ENCODE data around the gene CCDC112.

CCDC112 gene

GRCh38 chr5:115336201-115336720, 39.8 kb upstream of the CCDC112 start:
- no CpG with 5 or more reads among the region's 1 CpG for WGBS
- no peak overlapping the region for H3K4me2 ChIP-seq (ENCODE audit: low read length, poor library complexity, severe bottlenecking)

GRCh38 chr5:115335301-115335700, 38.8 kb upstream of the CCDC112 start:
- Histone ChIP-seq H3K9ac (ENCODE audit: low read length) (no peak overlapping the region), H2AK5ac (ENCODE audit: low read length, severe bottlenecking) (no peak overlapping the region), H2BK5ac (ENCODE audit: low read depth, low read length, poor library complexity, severe bottlenecking) (no peak overlapping the region), H3K4me3 (ENCODE audit: insufficient read depth in 1 of 2, low read depth in 1 of 2, low read length in 2 of 2) (no peak overlapping the region), H3K4ac (ENCODE audit: low read depth in 1 of 2, low read length in 2 of 2) (no peak overlapping the region), H4K91ac (ENCODE audit: low read length) (no peak overlapping the region), H2BK12ac (ENCODE audit: low read length in 2 of 2) (no peak overlapping the region), H3K27ac (ENCODE audit: low read length, poor library complexity, severe bottlenecking) (no peak overlapping the region), H3K18ac (ENCODE audit: low read depth in 1 of 2, low read length in 2 of 2) (no peak overlapping the region), H3K14ac (ENCODE audit: low read length in 2 of 2) (no peak overlapping the region), H3K36me3 (ENCODE audit: control insufficient read depth in 1 of 2, insufficient read depth in 2 of 2, low read depth in 1 of 2, low read length in 2 of 2) (no peaks in the 10 kb centered on the region), H2BK15ac (ENCODE audit: low read depth, poor library complexity, severe bottlenecking) (no peak overlapping the region), H3K79me1 (replicated peaks; ENCODE audit: low read length, poor library complexity, severe bottlenecking) (no peaks in the 10 kb centered on the region), H3K4me2 (ENCODE audit: low read length, poor library complexity, severe bottlenecking) (no peak overlapping the region), H2BK120ac (ENCODE audit: low read depth, low read length) (no peak overlapping the region), H4K8ac (ENCODE audit: low read length) (no peak overlapping the region), H3K23ac (ENCODE audit: low read length in 2 of 2) (no peak overlapping the region), H3K4me1 (ENCODE audit: control insufficient read depth, insufficient read depth, low read depth, low read length) (peaks cover 1% of the 10 kb centered on the region), H3K9me3 (ENCODE audit: control insufficient read depth, low read length) (no peaks in the 10 kb centered on the region), H2AFZ (ENCODE audit: low read depth, low read length) (no peak overlapping the region), H3K27me3 (ENCODE audit: control insufficient read depth in 1 of 2, insufficient read depth in 1 of 2, low read length in 2 of 2) (no peaks in the 10 kb centered on the region)
- DNase-seq = no peak
- WGBS = 96% methylated on average over 2 of the region's 2 CpGs

More at GRCh38 chr5:115336201-115336720, 39.8 kb upstream of the CCDC112 start:
- Histone ChIP-seq H3K36me3 (ENCODE audit: control insufficient read depth in 1 of 2, insufficient read depth in 2 of 2, low read depth in 1 of 2, low read length in 2 of 2) (no peaks in the 10 kb centered on the region), H3K4me3 (ENCODE audit: insufficient read depth in 1 of 2, low read depth in 1 of 2, low read length in 2 of 2) (no peak overlapping the region), H4K91ac (ENCODE audit: low read length) (no peak overlapping the region), H3K9me3 (ENCODE audit: control insufficient read depth, low read length) (no peaks in the 10 kb centered on the region), H3K18ac (ENCODE audit: low read depth in 1 of 2, low read length in 2 of 2) (no peak overlapping the region), H3K4ac (ENCODE audit: low read depth in 1 of 2, low read length in 2 of 2) (no peak overlapping the region), H3K79me1 (replicated peaks; ENCODE audit: low read length, poor library complexity, severe bottlenecking) (no peaks in the 10 kb centered on the region), H3K14ac (ENCODE audit: low read length in 2 of 2) (no peak overlapping the region), H2AK5ac (ENCODE audit: low read length, severe bottlenecking) (no peak overlapping the region), H2BK12ac (ENCODE audit: low read length in 2 of 2) (no peak overlapping the region), H2BK120ac (ENCODE audit: low read depth, low read length) (no peak overlapping the region), H3K27me3 (ENCODE audit: control insufficient read depth in 1 of 2, insufficient read depth in 1 of 2, low read length in 2 of 2) (no peaks in the 10 kb centered on the region), H2BK15ac (ENCODE audit: low read depth, poor library complexity, severe bottlenecking) (no peak overlapping the region), H3K23ac (ENCODE audit: low read length in 2 of 2) (no peak overlapping the region), H4K8ac (ENCODE audit: low read length) (no peak overlapping the region), H3K9ac (ENCODE audit: low read length) (no peak overlapping the region), H2AFZ (ENCODE audit: low read depth, low read length) (no peak overlapping the region), H3K27ac (ENCODE audit: low read length, poor library complexity, severe bottlenecking) (no peak overlapping the region), H2BK5ac (ENCODE audit: low read depth, low read length, poor library complexity, severe bottlenecking) (no peak overlapping the region), H3K4me1 (ENCODE audit: control insufficient read depth, insufficient read depth, low read depth, low read length) (peaks cover 1% of the 10 kb centered on the region)
- no peak for DNase-seq

- WGBS = no CpG with 5 or more reads among the region's 1 CpG
- H2BK120ac ChIP-seq (ENCODE audit: low read depth, low read length) = no peak overlapping the region
- no peaks in the 10 kb centered on the region for H3K36me3 ChIP-seq (ENCODE audit: control insufficient read depth in 1 of 2, insufficient read depth in 2 of 2, low read depth in 1 of 2, low read length in 2 of 2)
- no peak overlapping the region for H3K4ac ChIP-seq (ENCODE audit: low read depth in 1 of 2, low read length in 2 of 2)
- no peak overlapping the region for H3K4me2 ChIP-seq (ENCODE audit: low read length, poor library complexity, severe bottlenecking)
- H2BK12ac ChIP-seq (ENCODE audit: low read length in 2 of 2) = no peak overlapping the region
- peaks cover 1% of the 10 kb centered on the region for H3K4me1 ChIP-seq (ENCODE audit: control insufficient read depth, insufficient read depth, low read depth, low read length)
- no peak overlapping the region for H3K9ac ChIP-seq (ENCODE audit: low read length)
- no peak overlapping the region for H3K23ac ChIP-seq (ENCODE audit: low read length in 2 of 2)
- H3K27me3 ChIP-seq (ENCODE audit: control insufficient read depth in 1 of 2, insufficient read depth in 1 of 2, low read length in 2 of 2) = no peaks in the 10 kb centered on the region
- no peaks in the 10 kb centered on the region for H3K9me3 ChIP-seq (ENCODE audit: control insufficient read depth, low read length)
- H2BK5ac ChIP-seq (ENCODE audit: low read depth, low read length, poor library complexity, severe bottlenecking) = no peak overlapping the region
- H3K27ac ChIP-seq (ENCODE audit: low read length, poor library complexity, severe bottlenecking) = no peak overlapping the region
- no peak overlapping the region for H3K14ac ChIP-seq (ENCODE audit: low read length in 2 of 2)
- no peak for DNase-seq
- no peaks in the 10 kb centered on the region for H3K79me1 ChIP-seq (replicated peaks; ENCODE audit: low read length, poor library complexity, severe bottlenecking)
- no peak overlapping the region for H2AFZ ChIP-seq (ENCODE audit: low read depth, low read length)
- H4K91ac ChIP-seq (ENCODE audit: low read length) = no peak overlapping the region
- no peak overlapping the region for H4K8ac ChIP-seq (ENCODE audit: low read length)
- H2AK5ac ChIP-seq (ENCODE audit: low read length, severe bottlenecking) = no peak overlapping the region
- no peak overlapping the region for H3K18ac ChIP-seq (ENCODE audit: low read depth in 1 of 2, low read length in 2 of 2)
- H3K4me3 ChIP-seq (ENCODE audit: insufficient read depth in 1 of 2, low read depth in 1 of 2, low read length in 2 of 2) = no peak overlapping the region
- H2BK15ac ChIP-seq (ENCODE audit: low read depth, poor library complexity, severe bottlenecking) = no peak overlapping the region
These were observed 36.7 kb upstream of the CCDC112 start for GRCh38 chr5:115333164-115333563.

- no peak overlapping the region for H3K23ac ChIP-seq (ENCODE audit: low read length in 2 of 2)
- no peak overlapping the region for H3K4me3 ChIP-seq (ENCODE audit: insufficient read depth in 1 of 2, low read depth in 1 of 2, low read length in 2 of 2)
- H3K79me1 ChIP-seq (replicated peaks; ENCODE audit: low read length, poor library complexity, severe bottlenecking) = no peaks in the 10 kb centered on the region
- H3K4ac ChIP-seq (ENCODE audit: low read depth in 1 of 2, low read length in 2 of 2) = no peak overlapping the region
- no peak overlapping the region for H4K91ac ChIP-seq (ENCODE audit: low read length)
- H3K36me3 ChIP-seq (ENCODE audit: control insufficient read depth in 1 of 2, insufficient read depth in 2 of 2, low read depth in 1 of 2, low read length in 2 of 2) = no peaks in the 10 kb centered on the region
- H2BK15ac ChIP-seq (ENCODE audit: low read depth, poor library complexity, severe bottlenecking) = no peak overlapping the region
- H2BK12ac ChIP-seq (ENCODE audit: low read length in 2 of 2) = no peak overlapping the region
- H3K4me2 ChIP-seq (ENCODE audit: low read length, poor library complexity, severe bottlenecking) = no peak overlapping the region
- H3K9ac ChIP-seq (ENCODE audit: low read length) = no peak overlapping the region
- DNase-seq = no peak
- H3K9me3 ChIP-seq (ENCODE audit: control insufficient read depth, low read length) = no peaks in the 10 kb centered on the region
- no CpG with 5 or more reads among the region's 2 CpGs for WGBS
- H2BK120ac ChIP-seq (ENCODE audit: low read depth, low read length) = no peak overlapping the region
- no peak overlapping the region for H3K14ac ChIP-seq (ENCODE audit: low read length in 2 of 2)
- H4K8ac ChIP-seq (ENCODE audit: low read length) = no peak overlapping the region
- H2BK5ac ChIP-seq (ENCODE audit: low read depth, low read length, poor library complexity, severe bottlenecking) = no peak overlapping the region
- no peaks in the 10 kb centered on the region for H3K27me3 ChIP-seq (ENCODE audit: control insufficient read depth in 1 of 2, insufficient read depth in 1 of 2, low read length in 2 of 2)
- no peak overlapping the region for H2AK5ac ChIP-seq (ENCODE audit: low read length, severe bottlenecking)
- no peak overlapping the region for H3K27ac ChIP-seq (ENCODE audit: low read length, poor library complexity, severe bottlenecking)
- H3K4me1 ChIP-seq (ENCODE audit: control insufficient read depth, insufficient read depth, low read depth, low read length) = peaks cover 1% of the 10 kb centered on the region
- no peak overlapping the region for H3K18ac ChIP-seq (ENCODE audit: low read depth in 1 of 2, low read length in 2 of 2)
- H2AFZ ChIP-seq (ENCODE audit: low read depth, low read length) = no peak overlapping the region
These were observed 34.4 kb upstream of the CCDC112 start for GRCh38 chr5:115330830-115331229.
